ENCODE data around the gene LY6G6C.

LY6G6C gene

GRCh38 chr6:31769684-31770371 lies 48.3 kb upstream of the LY6G6C start (continued):
- TF ChIP-seq SP7 (tag by site-specific recombination; IDR thresholded peaks at IDR 0.05), result peak; percentile 51
- peak; percentile 51 for TF ChIP-seq GLIS1 (tag by site-specific recombination; IDR thresholded peaks at IDR 0.05)
- TF ChIP-seq ZNF571 (tag by site-specific recombination; IDR thresholded peaks at IDR 0.05), result no peak
- TF ChIP-seq OVOL3 (tag by site-specific recombination; IDR thresholded peaks at IDR 0.05), result no peak
- peak; percentile 62 for TF ChIP-seq ZNF654 (tag by site-specific recombination; IDR thresholded peaks at IDR 0.05; ENCODE audit: low read depth)
- 0 out of 2 replicates have a peak, but pooled peaks have one; percentile 31 for TF ChIP-seq ZNF692 (tag by site-specific recombination; IDR thresholded peaks at IDR 0.05)
- TF ChIP-seq ZSCAN30 (tag by site-specific recombination; IDR thresholded peaks at IDR 0.05), result no peak
- no peak for TF ChIP-seq ZNF391 (tag by site-specific recombination; IDR thresholded peaks at IDR 0.05; ENCODE audit: borderline replicate concordance, low read depth)
- peak; percentile 45; the same call in 1 of the 2 replicates for TF ChIP-seq KLF17 (tag by site-specific recombination; IDR thresholded peaks at IDR 0.05)
- peak; percentile 93 for TF ChIP-seq CTCF (tag by site-specific recombination; IDR thresholded peaks at IDR 0.05)
- no peak for TF ChIP-seq TSHZ1 (tag by site-specific recombination; IDR thresholded peaks at IDR 0.05; ENCODE audit: borderline replicate concordance)
- TF ChIP-seq ZNF560 (tag by site-specific recombination; IDR thresholded peaks at IDR 0.05; ENCODE audit: borderline replicate concordance), result no peak
- no peak for TF ChIP-seq ZNF223 (tag by site-specific recombination; IDR thresholded peaks at IDR 0.05)
- no peak for TF ChIP-seq ZNF239 (tag by site-specific recombination; IDR thresholded peaks at IDR 0.05)
- TF ChIP-seq REPIN1 (tag by site-specific recombination; IDR thresholded peaks at IDR 0.05; ENCODE audit: low read depth), result 0 out of 2 replicates have a peak, but pooled peaks have one; percentile 19
- TF ChIP-seq ZIC2 (tag by site-specific recombination; IDR thresholded peaks at IDR 0.05), result 0 out of 2 replicates have a peak, but pooled peaks have one; percentile 43
- TF ChIP-seq TRIM28 (IDR thresholded peaks at IDR 0.05; ENCODE audit: borderline replicate concordance, low read length), result no peak
- no peak for TF ChIP-seq ZNF629 (tag by site-specific recombination; IDR thresholded peaks at IDR 0.05)
- no peak for TF ChIP-seq ZNF558 (tag by site-specific recombination; IDR thresholded peaks at IDR 0.05)
- TF ChIP-seq ZNF341 (tag by site-specific recombination; IDR thresholded peaks at IDR 0.05; ENCODE audit: low read depth), result peak; percentile 76
- TF ChIP-seq ZBTB8A (tag by site-specific recombination; IDR thresholded peaks at IDR 0.05), result 0 out of 2 replicates have a peak, but pooled peaks have one; percentile 36
- no peak for TF ChIP-seq ZNF626 (tag by site-specific recombination; IDR thresholded peaks at IDR 0.05)
- TF ChIP-seq ZEB2 (tag by site-specific recombination; IDR thresholded peaks at IDR 0.05), result 0 out of 2 replicates have a peak, but pooled peaks have one; percentile 49
- TF ChIP-seq ZNF426 (tag by site-specific recombination; IDR thresholded peaks at IDR 0.05), result no peak
- TF ChIP-seq ZFP3 (tag by site-specific recombination; IDR thresholded peaks at IDR 0.05; ENCODE audit: low read depth), result no peak
- no peak for TF ChIP-seq ZNF513 (tag by site-specific recombination; IDR thresholded peaks at IDR 0.05)
- no peak for TF ChIP-seq ZNF416 (tag by site-specific recombination; IDR thresholded peaks at IDR 0.05)
- no peak for TF ChIP-seq TCF7L2 (IDR thresholded peaks at IDR 0.05; ENCODE audit: borderline replicate concordance, low read depth, low read length)
- no peak for TF ChIP-seq EGR2 (tag by site-specific recombination; IDR thresholded peaks at IDR 0.05; ENCODE audit: low read depth)
- TF ChIP-seq ZNF354C (tag by site-specific recombination; IDR thresholded peaks at IDR 0.05; ENCODE audit: borderline replicate concordance, low read depth), result no peak
- peak; percentile 65 for TF ChIP-seq KLF1 (tag by site-specific recombination; IDR thresholded peaks at IDR 0.05)
- TF ChIP-seq ZBTB17 (tag by site-specific recombination; IDR thresholded peaks at IDR 0.05), result peak; percentile 56; the same call in 1 of the 2 replicates
